ENCODE results near the gene BEST3.
"Not testable (repeated sequence)": the region's sequence is repeated elsewhere in the genome, so short reads cannot be mapped to it uniquely, and the experiment has no call there.

The BEST3 gene

DNA sequence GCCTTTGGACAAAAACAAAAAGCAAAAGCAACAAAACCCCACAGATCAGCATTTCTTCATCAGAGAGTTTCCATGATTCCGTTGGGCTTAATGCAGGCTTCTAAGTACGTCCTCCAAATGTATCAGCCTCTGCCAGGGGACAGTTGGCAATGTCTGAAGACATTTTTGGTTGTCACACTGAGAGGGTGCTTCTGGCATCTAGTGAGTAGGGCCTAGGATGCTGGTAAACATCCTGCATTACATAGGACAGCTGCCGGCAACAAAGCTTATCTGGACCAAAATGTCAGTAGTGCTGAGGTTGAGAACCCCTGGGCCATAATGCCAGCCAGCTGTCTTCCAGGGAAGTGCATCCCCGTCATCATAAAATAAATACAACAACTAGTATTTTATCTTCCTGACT is 79.0 kb downstream of the BEST3 start:
- no peak overlapping the region for H3K4me3 ChIP-seq (ENCODE audit: low read length)
- DNase-seq (ENCODE audit: low read depth) = no peak
- TF ChIP-seq, protein P1, sequence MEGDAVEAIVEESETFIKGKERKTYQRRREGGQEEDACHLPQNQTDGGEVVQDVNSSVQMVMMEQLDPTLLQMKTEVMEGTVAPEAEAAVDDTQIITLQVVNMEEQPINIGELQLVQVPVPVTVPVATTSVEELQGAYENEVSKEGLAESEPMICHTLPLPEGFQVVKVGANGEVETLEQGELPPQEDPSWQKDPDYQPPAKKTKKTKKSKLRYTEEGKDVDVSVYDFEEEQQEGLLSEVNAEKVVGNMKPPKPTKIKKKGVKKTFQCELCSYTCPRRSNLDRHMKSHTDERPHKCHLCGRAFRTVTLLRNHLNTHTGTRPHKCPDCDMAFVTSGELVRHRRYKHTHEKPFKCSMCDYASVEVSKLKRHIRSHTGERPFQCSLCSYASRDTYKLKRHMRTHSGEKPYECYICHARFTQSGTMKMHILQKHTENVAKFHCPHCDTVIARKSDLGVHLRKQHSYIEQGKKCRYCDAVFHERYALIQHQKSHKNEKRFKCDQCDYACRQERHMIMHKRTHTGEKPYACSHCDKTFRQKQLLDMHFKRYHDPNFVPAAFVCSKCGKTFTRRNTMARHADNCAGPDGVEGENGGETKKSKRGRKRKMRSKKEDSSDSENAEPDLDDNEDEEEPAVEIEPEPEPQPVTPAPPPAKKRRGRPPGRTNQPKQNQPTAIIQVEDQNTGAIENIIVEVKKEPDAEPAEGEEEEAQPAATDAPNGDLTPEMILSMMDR (conservative IDR thresholded peaks at IDR 0.05; ENCODE audit: low read length) = no peak

DNA sequence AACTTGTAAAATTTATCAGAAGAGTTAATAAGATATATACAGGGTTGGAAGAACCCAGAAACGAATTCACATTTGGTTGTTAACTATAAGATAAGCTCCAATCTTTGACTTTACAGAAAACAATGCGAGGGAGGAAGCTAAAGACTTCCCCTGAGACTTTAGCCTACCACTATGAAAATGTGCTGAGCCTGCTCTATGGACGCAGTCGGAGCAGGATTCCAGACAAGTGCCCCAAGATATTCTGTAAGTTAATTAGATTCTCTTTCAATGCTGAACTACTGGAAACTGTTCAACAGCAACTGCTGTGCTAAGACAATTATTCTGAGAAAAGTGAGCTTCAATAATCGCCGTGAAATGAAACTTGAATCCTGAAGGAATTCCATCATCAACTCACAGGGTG is 80.1 kb downstream of the BEST3 start:
- H3K4me3 ChIP-seq (ENCODE audit: low read length) = no peak overlapping the region
- TF ChIP-seq, protein P1 (conservative IDR thresholded peaks at IDR 0.05; ENCODE audit: low read length) = no peak
- no peak for DNase-seq (ENCODE audit: low read depth)

DNA sequence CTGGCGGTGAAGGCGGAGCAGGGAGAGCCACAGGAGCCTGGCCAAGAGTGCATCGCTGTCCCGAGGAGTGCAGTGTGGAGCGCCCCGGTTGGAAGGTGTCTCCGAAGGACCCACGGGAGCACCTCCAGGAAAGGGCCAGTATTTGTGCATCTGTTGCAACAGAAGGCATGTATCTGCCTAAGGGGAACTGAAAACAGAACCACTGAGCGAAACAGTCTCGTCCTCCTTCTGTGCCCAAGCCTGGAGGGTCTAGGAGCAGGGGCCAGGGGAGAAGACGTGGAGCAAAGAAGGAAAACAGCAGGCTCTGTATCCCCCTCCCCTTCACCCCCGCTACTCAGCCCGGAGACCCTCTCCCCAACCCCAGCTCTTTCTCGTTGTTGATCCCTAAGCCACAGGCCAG is 83.1 kb downstream of the BEST3 start:
- H3K4me3 ChIP-seq (ENCODE audit: low read length) = no peak overlapping the region
- TF ChIP-seq, protein P1 (conservative IDR thresholded peaks at IDR 0.05; ENCODE audit: low read length) = no peak
- no peak for DNase-seq (ENCODE audit: low read depth)

DNA sequence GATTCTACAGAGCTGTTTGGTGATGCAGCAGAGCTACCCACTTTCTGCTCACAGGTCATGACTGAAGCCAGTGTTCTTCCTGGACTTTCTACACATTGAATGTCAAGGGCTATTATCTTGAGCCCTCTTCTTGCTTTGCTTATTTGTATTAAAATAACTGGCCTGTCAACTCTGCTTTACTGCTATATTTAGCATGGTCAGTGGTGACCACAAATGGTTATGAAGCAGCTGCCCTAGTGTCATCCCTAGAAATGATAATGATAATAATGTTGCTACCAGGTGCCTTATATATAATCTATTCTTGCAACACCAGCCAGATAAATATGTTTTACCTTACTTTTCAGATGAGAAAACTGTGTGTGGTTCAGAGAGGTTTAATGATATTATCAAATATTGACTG is 85.8 kb downstream of the BEST3 start:
- TF ChIP-seq, protein P1 (conservative IDR thresholded peaks at IDR 0.05; ENCODE audit: low read length) = no peak
- DNase-seq (ENCODE audit: low read depth) = no peak
- H3K4me3 ChIP-seq (ENCODE audit: low read length) = no peak overlapping the region

DNA sequence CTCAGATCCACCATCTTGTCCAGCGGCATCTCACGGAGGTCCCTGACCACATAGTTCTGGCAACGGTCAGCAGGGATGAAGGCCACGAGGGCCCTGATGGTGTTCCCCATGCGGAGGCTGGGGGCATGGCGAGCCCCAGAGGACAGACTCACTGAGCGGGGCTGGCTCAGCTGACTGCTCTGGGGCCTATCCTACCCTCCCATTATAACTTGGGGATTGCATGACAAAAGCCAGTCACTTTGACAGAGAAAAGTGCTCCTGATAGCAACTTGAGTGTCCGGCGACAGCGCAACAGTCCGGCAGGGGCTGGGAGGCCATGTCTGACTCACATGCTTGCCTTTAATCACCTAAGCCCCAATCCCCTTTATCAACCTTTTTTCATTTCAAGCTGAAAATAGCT is 88.4 kb downstream of the BEST3 start, which contains the start of gene LRRC10:
Gene LRRC10 (minus strand): TSS at position 179 of the 400 bp plus-strand sequence. CDS start 69 bp downstream, at position 110.
- no peak for DNase-seq (ENCODE audit: low read depth)
- TF ChIP-seq, protein P1 (conservative IDR thresholded peaks at IDR 0.05; ENCODE audit: low read length) = no peak
- no peak within 1 kb of the TSS for H3K4me3 ChIP-seq (ENCODE audit: low read length)

DNA sequence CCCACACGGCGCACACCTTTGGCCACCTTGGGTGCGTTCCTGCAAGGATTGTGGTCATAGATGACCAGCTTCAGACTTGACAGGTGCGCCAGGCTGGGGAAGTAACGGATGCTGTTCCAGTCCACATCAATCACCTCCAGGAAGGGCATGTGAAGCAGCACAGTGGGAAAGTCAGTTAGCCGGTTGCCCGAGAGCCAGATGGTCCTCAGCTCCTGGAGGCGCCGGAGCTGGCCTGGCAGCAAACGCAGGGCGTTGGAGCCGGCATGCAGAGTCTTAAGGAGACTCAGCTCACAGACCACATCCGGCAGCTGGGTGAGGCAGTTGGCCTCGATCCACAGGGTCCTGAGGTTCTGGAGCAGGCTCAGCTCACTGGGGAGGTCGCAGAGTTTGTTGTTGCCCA is 89.0 kb downstream of the BEST3 start:
- no peak for DNase-seq (ENCODE audit: low read depth)
- H3K4me3 ChIP-seq (ENCODE audit: low read length) = no peak overlapping the region
- TF ChIP-seq, protein P1 (conservative IDR thresholded peaks at IDR 0.05; ENCODE audit: low read length) = no peak

DNA sequence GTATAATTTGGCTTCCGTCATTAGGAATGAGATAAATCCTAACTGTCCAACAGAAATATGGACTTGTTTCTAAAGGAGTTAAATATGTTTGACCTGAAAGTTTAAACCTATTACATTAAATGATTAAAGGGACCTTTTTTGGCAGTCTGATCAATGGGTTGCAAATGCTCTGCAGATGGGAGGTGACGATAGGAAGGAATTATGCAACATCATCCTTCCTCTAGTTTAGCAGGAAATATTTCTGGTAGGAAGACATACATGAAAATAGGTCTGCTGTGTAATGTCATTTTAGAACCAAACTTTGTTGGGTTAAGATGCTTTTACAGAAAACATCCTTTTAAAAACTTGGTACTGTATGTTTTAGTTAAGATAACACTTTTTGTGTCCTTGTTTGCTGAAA is 91.0 kb downstream of the BEST3 start:
- DNase-seq (ENCODE audit: low read depth) = peak; percentile 10
- no peak overlapping the region for H3K4me3 ChIP-seq (ENCODE audit: low read length)
- TF ChIP-seq, protein P1 (conservative IDR thresholded peaks at IDR 0.05; ENCODE audit: low read length) = no peak

DNA sequence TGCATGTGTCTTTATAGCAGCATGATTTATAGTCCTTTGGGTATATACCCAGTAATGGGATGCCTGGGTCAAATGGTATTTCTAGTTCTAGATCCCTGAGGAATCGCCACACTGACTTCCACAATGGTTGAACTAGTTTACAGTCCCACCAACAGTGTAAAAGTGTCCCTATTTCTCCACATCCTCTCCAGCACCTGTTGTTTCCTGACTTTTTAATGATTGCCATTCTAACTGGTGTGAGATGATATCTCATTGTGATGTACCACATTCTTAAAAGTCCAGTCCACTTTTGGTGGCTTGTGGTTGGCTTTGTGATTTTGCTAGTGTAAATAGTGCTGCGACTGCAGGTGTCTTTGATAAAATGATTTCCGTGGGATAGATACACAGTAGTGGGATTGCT is 94.8 kb downstream of the BEST3 start:
- not testable (repeated sequence) for DNase-seq (ENCODE audit: low read depth); H3K4me3 ChIP-seq (ENCODE audit: low read length)
